WERI-Rb-1 (cell line): ENCODE data around the gene ALG3.
"Not testable (repeated sequence)": the region's sequence is repeated elsewhere in the genome, so short reads cannot be mapped to it uniquely, and the experiment has no call there.

Experiments used
- DNase-seq: peaks from one replicate; pipeline ENCODE4 v3.0.0-alpha.2; 2020
- H3K27ac ChIP-seq: fragments of 250-450 bp; sonication (Bioruptor Pico); 2 replicates; pipeline ENCODE4 v1.5.1; 2020; ENCODE audit warnings: mild to moderate bottlenecking, moderate library complexity
- H3K27me3 ChIP-seq: fragments of 250-450 bp; sonication (Bioruptor Pico); 2 replicates; pipeline ENCODE4 v1.5.1; 2021; ENCODE audit warnings: mild to moderate bottlenecking, low read depth, moderate library complexity; ENCODE audit not compliant: insufficient read depth, severe bottlenecking
- H3K36me3 ChIP-seq: fragments of 250-450 bp; sonication (Bioruptor Pico); 2 replicates; pipeline ENCODE4 v1.5.1; 2020; ENCODE audit warnings: mild to moderate bottlenecking, moderate library complexity
- H3K4me3 ChIP-seq: 2 replicates; pipeline ENCODE4 v1.5.1; 2011; ENCODE audit warnings: low read depth, mild to moderate bottlenecking, control low read depth, low read length
- H3K9me3 ChIP-seq: fragments of 250-450 bp; sonication (Bioruptor Pico); 2 replicates; pipeline ENCODE4 v1.5.1; 2021; ENCODE audit warnings: mild to moderate bottlenecking, moderate library complexity; ENCODE audit not compliant: severe bottlenecking
- TF ChIP-seq, protein P1 (sequence below): IDR thresholded peaks from 2 replicates; pipeline ENCODE4 v1.5.1; 2011; ENCODE audit warnings: low read depth, mild to moderate bottlenecking, control low read depth, inconsistent platforms, low read length

The ALG3 gene

GRCh38 chr3:184275961-184276910, 27.5 kb upstream of the ALG3 start, which contains the start of gene ECE2:
ECE2 (plus strand) TSS chr3:184276022; CDS start chr3:184276154, 132 bp downstream.
- TF ChIP-seq, protein P1, sequence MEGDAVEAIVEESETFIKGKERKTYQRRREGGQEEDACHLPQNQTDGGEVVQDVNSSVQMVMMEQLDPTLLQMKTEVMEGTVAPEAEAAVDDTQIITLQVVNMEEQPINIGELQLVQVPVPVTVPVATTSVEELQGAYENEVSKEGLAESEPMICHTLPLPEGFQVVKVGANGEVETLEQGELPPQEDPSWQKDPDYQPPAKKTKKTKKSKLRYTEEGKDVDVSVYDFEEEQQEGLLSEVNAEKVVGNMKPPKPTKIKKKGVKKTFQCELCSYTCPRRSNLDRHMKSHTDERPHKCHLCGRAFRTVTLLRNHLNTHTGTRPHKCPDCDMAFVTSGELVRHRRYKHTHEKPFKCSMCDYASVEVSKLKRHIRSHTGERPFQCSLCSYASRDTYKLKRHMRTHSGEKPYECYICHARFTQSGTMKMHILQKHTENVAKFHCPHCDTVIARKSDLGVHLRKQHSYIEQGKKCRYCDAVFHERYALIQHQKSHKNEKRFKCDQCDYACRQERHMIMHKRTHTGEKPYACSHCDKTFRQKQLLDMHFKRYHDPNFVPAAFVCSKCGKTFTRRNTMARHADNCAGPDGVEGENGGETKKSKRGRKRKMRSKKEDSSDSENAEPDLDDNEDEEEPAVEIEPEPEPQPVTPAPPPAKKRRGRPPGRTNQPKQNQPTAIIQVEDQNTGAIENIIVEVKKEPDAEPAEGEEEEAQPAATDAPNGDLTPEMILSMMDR = no peak
- H3K27ac ChIP-seq = no peak within 1 kb of the TSS
- H3K27me3 ChIP-seq = no peaks in the 10 kb centered on the region
- no peak within 1 kb of the TSS for H3K4me3 ChIP-seq
- H3K9me3 ChIP-seq = no peaks in the 10 kb centered on the region
- DNase-seq = no peak
- no peaks in the 10 kb centered on the region for H3K36me3 ChIP-seq

DNA sequence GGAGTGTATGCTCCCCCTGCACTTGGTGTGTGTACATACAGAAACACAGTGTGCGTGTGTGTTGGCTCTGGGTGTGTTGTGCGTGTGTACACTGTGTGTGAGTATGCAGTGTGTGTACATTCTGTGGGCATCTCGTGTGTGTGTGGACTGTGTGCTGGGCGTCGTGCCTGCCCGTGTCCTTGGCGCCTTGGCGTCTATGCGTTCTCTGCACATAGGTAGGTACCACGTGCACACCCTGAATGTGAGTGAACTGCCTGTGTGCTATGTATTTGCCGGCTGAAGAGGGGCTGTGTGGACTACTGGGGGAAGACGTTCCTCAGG, 26.6 kb upstream of the ALG3 start:
- TF ChIP-seq, protein P1 = no peak
- Histone ChIP-seq H3K4me3 (no peak overlapping the region), H3K27me3 (no peaks in the 10 kb centered on the region)

DNA sequence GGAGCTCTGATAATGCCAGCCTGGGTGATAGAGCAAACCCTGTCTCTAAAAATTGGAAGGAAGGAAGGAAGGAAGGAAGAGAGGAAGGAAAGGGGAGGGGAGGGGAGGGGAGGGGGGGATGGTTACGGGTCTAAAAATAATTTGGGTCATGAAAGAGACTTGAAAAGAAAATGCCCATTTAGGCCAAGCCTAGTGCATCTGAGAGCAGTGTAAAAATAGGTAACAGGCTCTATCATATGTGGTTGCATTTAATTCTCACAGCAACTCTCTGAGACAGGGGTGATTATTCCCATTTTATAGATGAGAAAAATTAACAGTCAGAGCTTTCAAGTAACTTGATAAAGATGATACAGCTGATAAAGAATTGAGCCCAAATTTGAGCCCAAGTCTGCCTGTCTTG, 23.5 kb upstream of the ALG3 start:
- Histone ChIP-seq H3K9me3 (peaks cover 2% of the 10 kb centered on the region), H3K4me3 (no peak overlapping the region), H3K27me3 (no peaks in the 10 kb centered on the region), H3K27ac (no peak overlapping the region), H3K36me3 (no peaks in the 10 kb centered on the region)
- DNase-seq = no peak
- TF ChIP-seq, protein P1 = no peak

More for the DNA sequence above, 26.6 kb upstream of the ALG3 start:
- DNase-seq = no peak
- Histone ChIP-seq H3K9me3 (no peaks in the 10 kb centered on the region), H3K36me3 (no peaks in the 10 kb centered on the region), H3K27ac (no peak overlapping the region)

- not testable (repeated sequence) for H3K27me3 ChIP-seq, H3K9me3 ChIP-seq, H3K27ac ChIP-seq, H3K36me3 ChIP-seq, H3K4me3 ChIP-seq, DNase-seq
Observed at GRCh38 chr3:184267249-184267648, 18.5 kb upstream of the ALG3 start.

DNA sequence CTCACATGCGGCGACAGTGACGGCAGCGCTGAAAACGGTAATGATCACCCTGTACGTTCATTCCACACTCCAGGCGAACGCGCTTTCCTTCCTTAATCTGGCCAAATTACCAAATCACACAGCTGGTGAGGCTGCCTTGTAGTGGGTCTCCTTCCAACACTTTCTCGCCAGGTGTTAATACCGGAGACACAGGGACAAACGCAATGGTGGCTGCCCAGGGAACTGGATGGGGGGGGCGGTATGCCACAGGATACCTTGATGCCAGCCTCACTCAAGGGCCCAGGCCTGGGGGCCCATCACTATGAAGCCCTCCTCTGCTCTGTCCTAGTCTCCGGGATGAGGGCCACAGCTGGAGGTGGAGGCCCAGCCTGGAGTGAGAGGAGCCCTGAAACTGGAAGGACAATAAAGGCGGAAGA, 14.0 kb upstream of the ALG3 start:
- peaks cover 30% of the 10 kb centered on the region for H3K27me3 ChIP-seq
- no peak for DNase-seq
- peak overlapping the region; percentile 49 for H3K4me3 ChIP-seq
- peaks cover 3% of the 10 kb centered on the region for H3K9me3 ChIP-seq
- no peak overlapping the region for H3K27ac ChIP-seq
- TF ChIP-seq, protein P1 = no peak
- no peaks in the 10 kb centered on the region for H3K36me3 ChIP-seq

- Histone ChIP-seq H3K9me3 (peaks cover under 1% of the 10 kb centered on the region), H3K27me3 (peaks cover 30% of the 10 kb centered on the region), H3K27ac (peak overlapping the region; percentile 58), H3K4me3 (peak overlapping the region; percentile 49), H3K36me3 (no peaks in the 10 kb centered on the region)
- TF ChIP-seq, protein P1 = no peak
- peak; percentile 53 for DNase-seq
Observed at GRCh38 chr3:184261854-184262763, 13.3 kb upstream of the ALG3 start.
